ENCODE data around the gene MMP23B.
"Not testable (repeated sequence)": the region's sequence is repeated elsewhere in the genome, so short reads cannot be mapped to it uniquely, and the experiment has no call there.

The MMP23B gene

DNA sequence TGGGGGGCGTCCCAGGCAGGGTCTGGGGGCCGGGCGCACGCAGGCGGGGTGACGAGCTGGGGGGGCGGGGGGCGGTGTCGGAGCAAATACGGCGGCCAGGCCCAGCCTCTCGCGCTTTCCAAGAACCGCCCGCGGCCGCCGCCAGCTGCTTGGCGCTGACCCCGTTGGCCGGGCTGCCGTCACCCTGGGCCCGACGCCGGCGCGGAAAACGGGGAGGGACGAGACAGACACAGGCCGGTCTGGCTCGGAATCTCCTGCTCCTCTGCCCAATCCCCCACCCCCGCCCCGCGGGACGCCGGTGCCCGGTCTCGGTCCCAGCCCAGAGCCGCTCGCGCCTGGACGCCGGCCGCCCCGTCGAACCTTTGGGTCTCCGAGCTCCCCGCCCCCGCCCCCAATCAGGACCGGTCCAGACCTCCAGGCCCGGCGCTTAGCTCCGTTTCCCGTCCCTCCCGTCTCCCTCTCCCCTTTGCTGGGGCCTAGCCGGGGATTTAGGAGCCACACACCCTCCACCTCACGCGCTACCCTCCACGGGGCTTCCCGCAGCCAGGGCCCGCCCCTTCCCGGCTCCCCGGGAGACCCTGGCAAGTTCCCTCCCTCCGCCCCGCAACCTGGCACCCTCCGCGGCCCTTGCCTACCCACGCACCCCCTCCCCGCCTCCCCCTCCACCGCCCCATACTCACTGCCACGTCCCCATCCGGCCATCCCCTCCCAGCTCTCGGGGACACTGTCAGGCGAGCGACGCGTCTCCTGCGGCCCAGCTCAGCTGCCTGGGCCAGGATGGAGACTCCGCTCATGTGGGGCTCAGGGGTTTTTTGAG is 800 bp upstream of the MMP23B start:
- no peak for DNase-seq (ENCODE audit: low read depth)

- not testable (repeated sequence) for DNase-seq (ENCODE audit: low read depth)
Measured at GRCh38 chr1:1633409-1633808, 1.4 kb downstream of the MMP23B start.

- not testable (repeated sequence) for DNase-seq (ENCODE audit: low read depth)
Measured at GRCh38 chr1:1634613-1635012, 2.6 kb downstream of the MMP23B start.

DNA sequence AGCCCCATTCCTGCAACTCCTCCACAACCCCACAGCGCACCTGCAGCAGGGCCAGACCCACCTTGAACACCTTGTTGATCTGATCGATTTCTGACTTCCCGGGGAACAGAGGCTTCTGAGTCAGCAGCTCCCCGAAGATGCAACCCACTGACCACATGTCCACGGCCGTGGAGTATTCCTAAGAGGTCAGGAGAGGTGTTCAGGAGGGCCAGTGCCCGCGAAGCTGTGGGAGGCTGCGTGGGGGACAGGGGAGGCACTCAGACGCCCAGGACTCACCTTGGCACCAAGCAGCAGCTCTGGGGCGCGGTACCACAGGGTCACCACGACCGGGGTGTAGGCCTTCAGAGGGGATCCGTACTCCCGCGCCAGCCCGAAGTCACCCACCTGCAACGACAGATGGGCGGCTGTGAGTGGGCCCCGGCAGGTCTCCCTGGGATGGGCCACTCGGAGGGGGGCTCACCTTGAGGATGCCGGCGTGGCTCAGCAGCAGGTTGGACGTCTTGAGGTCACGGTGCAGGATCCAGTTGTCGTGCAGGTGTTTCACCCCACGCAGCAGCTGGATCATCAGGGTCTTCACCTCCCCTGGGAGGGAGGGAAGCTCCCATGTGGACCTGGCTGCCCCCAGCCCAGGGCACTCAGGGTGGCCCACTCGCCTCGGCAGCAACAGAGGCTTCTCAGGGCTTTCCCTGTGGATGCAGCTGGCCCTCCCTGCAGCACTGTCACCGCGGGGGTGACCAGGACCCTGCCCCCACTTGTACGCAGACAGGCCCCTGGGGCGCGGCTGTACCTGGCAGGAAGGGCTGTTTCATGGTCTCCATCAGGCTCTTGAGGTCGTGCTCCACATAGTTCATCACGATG is 4.9 kb downstream of the MMP23B start:
- DNase-seq (ENCODE audit: low read depth) = not testable (repeated sequence)

GRCh38 chr1:1637479-1637875 is 5.5 kb downstream of the MMP23B start:
- DNase-seq (ENCODE audit: low read depth) = not testable (repeated sequence)

DNA sequence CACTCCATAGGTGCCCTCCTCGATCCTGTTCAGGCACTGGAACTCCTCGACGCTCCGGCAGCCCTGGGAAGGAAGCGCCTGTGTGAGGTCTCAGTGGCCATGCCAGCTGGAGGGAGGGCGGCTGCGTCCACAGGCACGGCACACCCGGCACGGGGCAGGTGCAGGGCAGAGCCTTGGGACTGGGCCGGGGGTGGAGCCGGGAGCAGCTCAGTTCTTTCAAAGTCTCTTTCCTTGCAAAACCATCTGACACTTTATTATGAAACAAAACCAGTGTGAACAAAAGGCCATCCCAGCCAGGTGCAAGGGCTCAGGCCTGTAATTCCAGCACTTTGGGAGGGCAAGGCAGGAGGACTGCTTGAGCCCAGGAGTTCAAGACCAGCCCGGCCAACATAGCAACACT is 6.6 kb downstream of the MMP23B start:
- DNase-seq (ENCODE audit: low read depth) = not testable (repeated sequence)

DNA sequence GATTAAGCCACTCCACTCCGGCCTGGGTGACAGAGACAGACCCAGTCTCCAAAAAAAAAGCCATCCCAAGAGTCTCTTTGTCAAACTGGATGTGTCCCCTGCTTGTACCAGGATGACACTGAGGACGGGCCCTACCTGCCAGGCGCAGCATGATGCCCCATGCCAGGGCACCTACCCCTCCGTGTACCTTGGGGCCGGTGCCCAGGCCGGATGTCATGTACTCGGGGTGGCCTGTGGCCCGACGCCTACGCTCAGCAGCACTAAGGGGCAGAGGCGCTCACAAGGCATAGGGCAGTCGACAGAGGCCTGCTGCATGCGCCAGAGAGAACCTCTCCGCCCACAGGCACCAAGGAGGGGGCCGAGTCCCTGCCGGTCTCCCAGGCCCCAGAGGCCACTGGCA is 7.4 kb downstream of the MMP23B start:
- not testable (repeated sequence) for DNase-seq (ENCODE audit: low read depth)

DNA sequence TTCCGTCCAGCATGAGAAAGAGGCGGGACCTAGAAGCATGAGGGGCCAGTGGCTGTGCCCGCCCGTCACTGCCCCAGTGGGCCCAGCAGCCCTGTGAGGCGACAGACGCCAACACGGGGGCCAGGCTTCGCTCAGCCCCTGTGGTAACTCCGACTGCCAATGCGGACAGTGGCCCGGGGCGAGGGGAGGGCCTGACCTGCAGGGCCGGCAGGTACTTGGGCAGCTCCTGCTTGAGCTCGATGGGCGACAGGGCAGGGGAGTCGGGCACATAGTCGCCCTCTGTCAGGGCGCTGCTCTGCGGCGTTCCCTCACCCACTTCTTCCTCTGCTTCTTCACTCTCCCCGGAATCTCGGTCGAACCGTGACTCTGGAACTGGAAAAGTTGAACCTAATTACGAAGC is 8.1 kb downstream of the MMP23B start:
- DNase-seq (ENCODE audit: low read depth) = not testable (repeated sequence)

- not testable (repeated sequence) for DNase-seq (ENCODE audit: low read depth)
Measured at GRCh38 chr1:1640711-1641461, 8.9 kb downstream of the MMP23B start.

DNA sequence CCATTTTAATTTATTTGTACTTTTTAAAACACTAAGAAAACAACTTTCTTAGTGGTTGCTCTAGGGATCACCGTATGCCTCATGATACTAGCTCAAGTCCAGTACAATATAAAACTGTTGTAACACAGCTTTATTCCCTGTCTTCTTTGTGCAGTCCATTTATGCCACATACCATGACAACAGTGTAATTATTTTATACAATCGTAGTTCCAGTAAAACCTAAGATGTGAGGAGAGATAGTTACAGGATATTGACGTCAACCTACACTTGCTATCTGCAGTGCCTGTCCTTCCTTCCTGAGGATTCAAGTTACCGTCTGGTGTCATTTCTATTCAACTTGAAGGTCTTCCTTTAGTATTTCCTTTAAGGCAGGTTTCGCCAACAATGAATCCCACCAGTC is 14.4 kb downstream of the MMP23B start:
- DNase-seq (ENCODE audit: low read depth) = not testable (repeated sequence)

GRCh38 chr1:1647567-1648241 is 15.7 kb downstream of the MMP23B start:
- not testable (repeated sequence) for DNase-seq (ENCODE audit: low read depth)

- not testable (repeated sequence) for DNase-seq (ENCODE audit: low read depth)
Measured at GRCh38 chr1:1648265-1648664, 16.3 kb downstream of the MMP23B start.

GRCh38 chr1:1658583-1659549 is 26.9 kb downstream of the MMP23B start, which contains the start of gene CDK11B:
TSS of gene CDK11B (minus strand) at chr1:1659004. CDS start at chr1:1657485, 1,519 bp downstream.
- peak; percentile 96 for DNase-seq (ENCODE audit: low read depth)

- peak; percentile 22 for DNase-seq (ENCODE audit: low read depth)
Measured at GRCh38 chr1:1662392-1662791, 30.4 kb downstream of the MMP23B start.

DNA sequence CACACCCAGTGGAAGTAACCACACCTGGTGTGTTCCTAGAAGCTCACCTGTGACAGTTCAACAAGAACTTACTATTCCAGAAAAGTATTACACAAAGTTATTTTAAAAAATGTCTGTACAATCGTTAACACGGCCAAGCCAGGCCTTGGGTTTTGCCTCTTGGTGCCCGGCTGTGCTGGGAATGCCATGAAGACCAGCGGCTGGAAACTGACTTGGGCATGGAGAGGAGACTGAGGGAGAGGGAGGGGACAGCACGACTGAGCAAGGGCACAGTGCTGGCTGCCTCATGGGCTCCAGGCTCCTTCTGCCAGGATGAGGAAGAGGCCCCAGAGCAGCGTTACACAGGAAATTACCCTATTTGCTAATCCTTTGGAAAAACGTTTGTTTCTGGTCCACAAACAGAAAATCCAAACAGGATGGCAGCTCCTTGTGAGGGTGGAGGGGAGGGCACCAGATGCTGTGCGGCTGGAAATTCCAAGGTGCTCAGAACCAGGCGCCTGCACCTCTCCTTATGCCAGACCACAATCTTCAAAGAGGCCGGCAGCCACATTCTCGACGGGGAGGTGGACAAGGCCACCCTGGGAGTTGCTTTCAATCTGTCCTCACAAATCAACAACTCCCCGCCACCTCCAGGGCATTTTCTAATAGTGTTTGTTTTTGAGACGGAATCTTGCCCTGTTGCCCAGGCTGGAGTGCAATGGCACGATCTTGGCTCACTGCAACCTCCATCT is 31.0 kb downstream of the MMP23B start:
- DNase-seq (ENCODE audit: low read depth) = not testable (repeated sequence)

DNA sequence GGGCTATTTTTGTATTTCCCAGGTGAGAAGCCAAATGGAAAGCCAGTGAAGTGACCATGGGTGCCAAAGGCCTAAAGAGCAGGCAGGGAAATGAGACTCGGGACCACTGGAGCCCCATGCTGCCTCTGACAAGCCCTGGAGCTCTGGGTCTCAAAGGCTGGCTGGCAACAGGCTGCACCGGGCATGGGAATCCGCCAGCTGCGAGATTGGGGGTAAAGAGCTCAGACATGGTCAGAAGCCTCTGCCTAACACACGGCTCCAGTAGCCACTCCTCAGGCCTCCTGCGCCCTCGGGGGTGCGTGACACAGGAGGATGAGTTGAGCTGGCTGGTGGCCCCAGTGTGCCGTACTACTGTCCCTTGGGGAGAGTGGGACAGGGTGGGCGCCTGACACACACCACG is 32.3 kb downstream of the MMP23B start:
- DNase-seq (ENCODE audit: low read depth) = not testable (repeated sequence)

GRCh38 chr1:1664941-1665814 is 33.2 kb downstream of the MMP23B start:
- DNase-seq (ENCODE audit: low read depth) = no peak

GRCh38 chr1:1665815-1666251 is 33.9 kb downstream of the MMP23B start:
- no peak for DNase-seq (ENCODE audit: low read depth)

GRCh38 chr1:1666526-1666925 is 34.6 kb downstream of the MMP23B start:
- DNase-seq (ENCODE audit: low read depth) = no peak

Measured in fibroblast of the conjunctiva (primary cell).